GM12891 (cell line): ENCODE data around the gene RAMP1.

Source experiments
- PAX5 ChIP-seq: IDR thresholded peaks from 2 replicates; pipeline ENCODE4 v1.6.1; 2011; ENCODE audit warnings: low read length, moderate library complexity, mild to moderate bottlenecking; ENCODE audit not compliant: insufficient read depth, severe bottlenecking
- POLR2A ChIP-seq: IDR thresholded peaks from 2 replicates; pipeline ENCODE4 v1.6.1; 2011; ENCODE audit warnings: low read depth, low read length, control low read depth
- POLR2AphosphoS5 ChIP-seq: IDR thresholded peaks from 2 replicates; pipeline ENCODE4 v1.6.1; 2011; ENCODE audit warnings: low read depth, low read length, control low read depth
- POU2F2 ChIP-seq: IDR thresholded peaks from 2 replicates; pipeline ENCODE4 v1.6.1; 2011; ENCODE audit warnings: low read depth, mild to moderate bottlenecking, control low read depth, low read length, moderate library complexity
- SPI1 ChIP-seq: IDR thresholded peaks from 2 replicates; pipeline ENCODE4 v1.6.1; 2011; ENCODE audit warnings: low read depth, low read length, control low read depth
- TAF1 ChIP-seq: IDR thresholded peaks from 2 replicates; pipeline ENCODE4 v1.6.1; 2011; ENCODE audit warnings: low read depth, low read length, control low read depth

DNA sequence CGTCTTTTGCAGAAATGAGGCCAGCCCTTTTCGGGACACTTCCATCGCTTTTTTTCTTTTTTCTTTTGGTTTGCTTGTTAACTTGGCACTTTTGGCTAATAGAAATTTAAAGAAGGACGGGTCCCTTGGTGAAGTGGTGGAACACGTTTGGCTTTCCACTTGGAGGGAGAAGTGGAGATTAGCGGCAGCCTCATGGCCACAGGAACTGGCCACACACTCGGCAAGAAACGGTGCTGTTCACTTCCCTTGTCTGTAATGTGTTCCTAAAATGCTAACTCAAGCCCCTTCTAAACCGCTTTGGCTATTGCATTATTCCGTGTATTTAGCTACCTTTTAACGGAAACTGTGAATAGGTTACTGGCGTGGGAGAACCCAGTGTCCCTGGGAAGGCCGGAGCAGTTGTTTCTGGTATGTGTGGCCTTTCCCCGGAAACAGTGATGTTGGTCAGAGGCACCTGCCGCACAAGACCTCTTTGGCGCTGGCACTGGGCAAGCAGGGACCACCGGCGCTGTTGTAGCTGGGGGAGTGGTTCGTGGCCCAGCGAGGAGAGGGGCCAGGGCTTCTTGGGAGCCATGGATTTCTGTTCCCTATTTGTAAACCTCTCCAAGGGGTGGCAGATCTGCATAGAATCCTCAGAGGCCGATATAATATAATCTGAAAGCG is 981 bp downstream of the RAMP1 start:
- TF ChIP-seq POLR2A, result no peak
- no peak for TF ChIP-seq POLR2AphosphoS5
- no peak for TF ChIP-seq TAF1
- TF ChIP-seq PAX5, result no peak
- TF ChIP-seq SPI1, result no peak
- TF ChIP-seq POU2F2, result no peak
